ENCODE measurements around the gene AP3D1.

DNA sequence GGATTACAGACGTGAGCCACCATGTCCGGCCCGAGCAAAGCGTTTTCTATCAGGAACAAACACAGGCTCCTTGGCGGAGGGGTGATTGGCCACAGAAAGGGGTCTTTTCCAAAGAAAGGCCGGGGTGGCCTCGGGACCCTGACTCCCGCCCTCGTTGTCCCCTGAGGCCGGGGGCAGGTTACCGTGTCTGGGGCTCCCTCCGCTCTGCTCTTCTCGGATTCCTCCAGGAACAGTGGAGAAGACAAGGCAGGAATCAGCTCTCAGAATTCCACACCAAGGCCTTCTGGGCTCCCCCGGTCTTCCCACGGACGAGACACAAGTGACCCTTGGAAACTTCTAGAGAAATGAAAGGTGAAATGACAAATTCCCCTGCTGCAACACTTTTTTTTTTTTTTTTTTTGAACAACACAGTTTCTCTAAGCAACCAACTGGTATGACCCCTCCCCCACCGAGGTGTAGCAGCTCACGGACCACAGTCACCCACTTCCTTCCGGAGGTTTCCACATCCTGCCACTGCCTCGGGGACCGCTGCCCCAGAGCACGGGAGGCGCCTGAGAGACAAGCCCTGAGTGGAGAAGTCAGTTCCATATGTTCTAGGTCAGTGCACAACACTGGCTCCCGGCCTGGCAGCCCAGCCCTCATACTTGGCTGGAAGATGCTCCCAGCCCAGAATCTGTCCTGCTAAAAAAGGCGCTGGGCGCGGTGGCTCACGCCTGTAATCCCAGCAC lies 66.2 kb downstream of the AP3D1 start:
- TF ChIP-seq, protein P1, sequence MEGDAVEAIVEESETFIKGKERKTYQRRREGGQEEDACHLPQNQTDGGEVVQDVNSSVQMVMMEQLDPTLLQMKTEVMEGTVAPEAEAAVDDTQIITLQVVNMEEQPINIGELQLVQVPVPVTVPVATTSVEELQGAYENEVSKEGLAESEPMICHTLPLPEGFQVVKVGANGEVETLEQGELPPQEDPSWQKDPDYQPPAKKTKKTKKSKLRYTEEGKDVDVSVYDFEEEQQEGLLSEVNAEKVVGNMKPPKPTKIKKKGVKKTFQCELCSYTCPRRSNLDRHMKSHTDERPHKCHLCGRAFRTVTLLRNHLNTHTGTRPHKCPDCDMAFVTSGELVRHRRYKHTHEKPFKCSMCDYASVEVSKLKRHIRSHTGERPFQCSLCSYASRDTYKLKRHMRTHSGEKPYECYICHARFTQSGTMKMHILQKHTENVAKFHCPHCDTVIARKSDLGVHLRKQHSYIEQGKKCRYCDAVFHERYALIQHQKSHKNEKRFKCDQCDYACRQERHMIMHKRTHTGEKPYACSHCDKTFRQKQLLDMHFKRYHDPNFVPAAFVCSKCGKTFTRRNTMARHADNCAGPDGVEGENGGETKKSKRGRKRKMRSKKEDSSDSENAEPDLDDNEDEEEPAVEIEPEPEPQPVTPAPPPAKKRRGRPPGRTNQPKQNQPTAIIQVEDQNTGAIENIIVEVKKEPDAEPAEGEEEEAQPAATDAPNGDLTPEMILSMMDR (IDR thresholded peaks at IDR 0.05), result no peak
- TF ChIP-seq POLR2A (IDR thresholded peaks at IDR 0.05) (no peak), EP300 (IDR thresholded peaks at IDR 0.05) (no peak), POLR2AphosphoS5 (IDR thresholded peaks at IDR 0.05) (peak in 1 of 4 donors; percentile 34)
